Large intestine (tissue), 3 donors: ENCODE results near the gene GPER1. TPM values are rescaled to one million over a fixed set of nuclear protein-coding genes. Genes with fewer than 3 reads are reported as not detected.
A peak's percentile ranks its signal among the peaks of the same experiment; 100 is the strongest.
"Not testable (repeated sequence)": the region's sequence is repeated elsewhere in the genome, so short reads cannot be mapped to it uniquely, and the experiment has no call there.

Source experiments
- DNase-seq, 2 donors: peaks; one replicate each; pipeline versions ENCODE4 v3.0.0 to v3.0.0-alpha.2; 2013
- H3K27ac ChIP-seq: one replicate; pipeline ENCODE4 v1.5.1; 2013; ENCODE audit warnings: low read length
- H3K27me3 ChIP-seq: 2 replicates; pipeline ENCODE4 v1.6.1; 2013; ENCODE audit warnings: low read length; ENCODE audit not compliant: control insufficient read depth, insufficient read depth
- H3K36me3 ChIP-seq: 2 replicates; pipeline ENCODE4 v1.6.1; 2013; ENCODE audit warnings: low read length; ENCODE audit not compliant: control insufficient read depth, insufficient read depth
- H3K4me1 ChIP-seq: one replicate; pipeline ENCODE4 v1.6.1; 2013; ENCODE audit warnings: low read length; ENCODE audit not compliant: control insufficient read depth, insufficient read depth
- H3K4me3 ChIP-seq: one replicate; pipeline ENCODE4 v1.5.1; 2013; ENCODE audit warnings: low read length
- H3K9me3 ChIP-seq: one replicate; pipeline ENCODE4 v1.6.1; 2013; ENCODE audit warnings: mild to moderate bottlenecking, low read depth, low read length, moderate library complexity; ENCODE audit not compliant: control insufficient read depth
- WGBS: methylation state at CpG from one replicate; pipeline ENCODE4 v1.1.5; 2013; ENCODE audit warnings: low lambda C conversion rate; ENCODE audit not compliant: insufficient coverage; 5-methylcytosine and 5-hydroxymethylcytosine counted together
- polyA plus RNA-seq: library from polyadenylated mRNA; unstranded; fragments of 120-200 nt; gene quantifications from one replicate; pipeline ENCODE4 v1.2.1, GENCODE V29; 2013

GPER1 gene
- polyA plus RNA-seq, 1 donor: 1.1 TPM

- Histone ChIP-seq H3K27me3 (no peaks in the 10 kb centered on the region), H3K4me1 (no peaks in the 10 kb centered on the region), H3K4me3 (no peak overlapping the region), H3K36me3 (peaks cover 5% of the 10 kb centered on the region), H3K27ac (no peak overlapping the region), H3K9me3 (no peaks in the 10 kb centered on the region)
- DNase-seq: no peak
- 90% methylated on average over 2 of the region's 2 CpGs for WGBS
Measured at GRCh38 chr7:1131471-1132265, 43.8 kb downstream of the GPER1 start.

DNA sequence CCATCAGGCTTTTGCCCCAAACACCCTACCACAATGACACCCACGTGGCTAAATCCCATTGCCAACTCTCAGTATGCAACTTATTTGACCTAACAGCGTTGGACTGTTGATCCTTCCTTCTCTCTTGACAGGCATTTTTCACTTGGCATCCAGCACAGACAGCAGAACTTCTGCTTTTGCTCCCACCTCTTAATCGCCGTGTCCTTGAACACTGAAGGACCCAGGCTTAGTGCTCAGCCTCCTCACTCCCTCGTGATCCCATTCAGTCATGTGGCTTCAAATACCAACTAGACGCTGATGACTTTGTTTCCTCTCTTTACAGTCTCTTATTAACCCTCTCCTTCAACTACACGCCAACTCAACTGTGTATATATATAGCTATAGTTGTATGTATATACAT lies 47.0 kb downstream of the GPER1 start:
- no peak overlapping the region for H3K27ac ChIP-seq

DNA sequence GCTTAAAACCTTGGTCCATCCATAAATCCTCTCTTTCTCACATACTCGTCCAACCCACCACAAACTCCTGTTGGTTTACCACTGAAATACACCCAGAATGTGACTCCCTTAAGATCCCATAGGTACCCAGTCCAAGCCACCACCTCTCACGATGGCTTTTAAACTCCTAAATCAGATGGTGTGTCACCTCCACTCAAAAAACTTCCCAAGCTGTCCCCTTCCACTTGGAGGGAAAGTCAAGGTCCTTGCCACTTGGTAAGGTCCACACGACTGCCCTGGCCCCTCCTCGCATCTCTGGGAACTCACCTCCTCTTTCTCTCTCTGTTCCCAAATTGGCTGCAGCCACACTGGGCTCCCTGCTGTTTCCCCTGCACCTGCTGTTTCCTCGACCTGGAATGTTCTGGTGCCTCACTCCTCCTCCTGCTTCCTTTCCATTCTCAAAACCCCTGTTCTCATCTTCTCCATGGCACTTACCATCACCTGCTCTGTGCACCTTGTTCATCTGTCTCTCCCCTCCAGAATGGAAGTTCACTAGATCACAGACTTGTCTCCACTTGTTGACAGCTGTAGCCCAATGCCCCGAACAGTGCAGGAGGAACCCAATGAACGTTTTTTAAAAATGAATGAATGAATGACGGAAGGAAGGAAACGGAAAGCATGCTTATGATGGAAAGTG lies 49.1 kb downstream of the GPER1 start:
- H3K27ac ChIP-seq: no peak overlapping the region
- peak overlapping the region; percentile 95 for H3K4me3 ChIP-seq
- DNase-seq: peak in 1 of 2 donors; percentile 6
- H3K36me3 ChIP-seq: no peaks in the 10 kb centered on the region
- H3K9me3 ChIP-seq: no peaks in the 10 kb centered on the region
- peaks cover 3% of the 10 kb centered on the region for H3K4me1 ChIP-seq
- no peaks in the 10 kb centered on the region for H3K27me3 ChIP-seq
- WGBS: 50% methylated on average over 2 of the region's 9 CpGs

More for the DNA sequence above, 47.0 kb downstream of the GPER1 start:
- Histone ChIP-seq H3K4me1 (peaks cover 3% of the 10 kb centered on the region), H3K9me3 (no peaks in the 10 kb centered on the region), H3K36me3 (no peaks in the 10 kb centered on the region), H3K4me3 (no peak overlapping the region), H3K27me3 (no peaks in the 10 kb centered on the region)
- no CpG with 5 or more reads among the region's 7 CpGs for WGBS
- no peak for DNase-seq

GRCh38 chr7:1137517-1138167 lies 49.7 kb downstream of the GPER1 start:
- H3K27ac ChIP-seq: no peak overlapping the region
- peaks cover 3% of the 10 kb centered on the region for H3K4me1 ChIP-seq
- H3K27me3 ChIP-seq: no peaks in the 10 kb centered on the region
- peak overlapping the region; percentile 95 for H3K4me3 ChIP-seq
- DNase-seq: no peak
- no CpG with 5 or more reads among the region's 51 CpGs for WGBS
- no peaks in the 10 kb centered on the region for H3K9me3 ChIP-seq
- H3K36me3 ChIP-seq: no peaks in the 10 kb centered on the region

DNA sequence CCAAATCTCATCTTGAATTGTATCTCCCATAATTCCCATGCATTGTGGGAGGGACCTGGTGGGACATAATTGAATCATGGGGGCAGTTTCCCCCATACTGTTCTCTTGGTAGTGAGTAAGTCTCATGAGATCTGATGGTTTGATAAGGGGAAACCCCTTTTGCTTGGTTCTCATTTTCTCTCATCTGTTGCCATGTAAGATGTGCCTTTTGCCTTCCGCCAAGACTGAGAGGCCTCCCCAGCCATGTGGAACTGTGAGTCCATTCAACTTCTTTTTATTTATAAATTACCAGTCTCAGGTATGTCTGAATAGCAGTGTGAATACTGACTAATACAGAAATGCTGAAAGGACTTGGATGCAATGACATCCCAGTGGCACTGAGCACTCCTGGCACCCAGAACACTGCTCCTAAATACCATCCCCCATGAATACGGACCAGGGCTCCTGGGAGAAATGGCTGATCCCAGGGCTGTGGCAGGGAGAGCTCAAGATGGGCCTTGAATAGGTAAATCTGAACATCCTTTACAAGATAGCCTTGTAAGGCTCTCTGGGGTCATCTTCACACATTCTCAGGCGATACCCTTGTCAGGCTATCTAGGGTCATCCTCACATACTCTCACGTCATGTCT lies 52.7 kb downstream of the GPER1 start:
- Histone ChIP-seq H3K36me3 (no peaks in the 10 kb centered on the region), H3K4me3 (no peak overlapping the region), H3K27ac (no peak overlapping the region), H3K4me1 (peaks cover 3% of the 10 kb centered on the region), H3K9me3 (no peaks in the 10 kb centered on the region), H3K27me3 (no peaks in the 10 kb centered on the region)
- 89% methylated on average over 1 of the region's 4 CpGs for WGBS
- no peak for DNase-seq

GRCh38 chr7:1141651-1142050 lies 53.7 kb downstream of the GPER1 start:
- WGBS: no CpG with 5 or more reads among the region's 6 CpGs
- Histone ChIP-seq H3K27ac (no peak overlapping the region), H3K4me1 (peaks cover 3% of the 10 kb centered on the region), H3K36me3 (no peaks in the 10 kb centered on the region), H3K9me3 (no peaks in the 10 kb centered on the region), H3K27me3 (no peaks in the 10 kb centered on the region), H3K4me3 (no peak overlapping the region)
- DNase-seq: no peak

DNA sequence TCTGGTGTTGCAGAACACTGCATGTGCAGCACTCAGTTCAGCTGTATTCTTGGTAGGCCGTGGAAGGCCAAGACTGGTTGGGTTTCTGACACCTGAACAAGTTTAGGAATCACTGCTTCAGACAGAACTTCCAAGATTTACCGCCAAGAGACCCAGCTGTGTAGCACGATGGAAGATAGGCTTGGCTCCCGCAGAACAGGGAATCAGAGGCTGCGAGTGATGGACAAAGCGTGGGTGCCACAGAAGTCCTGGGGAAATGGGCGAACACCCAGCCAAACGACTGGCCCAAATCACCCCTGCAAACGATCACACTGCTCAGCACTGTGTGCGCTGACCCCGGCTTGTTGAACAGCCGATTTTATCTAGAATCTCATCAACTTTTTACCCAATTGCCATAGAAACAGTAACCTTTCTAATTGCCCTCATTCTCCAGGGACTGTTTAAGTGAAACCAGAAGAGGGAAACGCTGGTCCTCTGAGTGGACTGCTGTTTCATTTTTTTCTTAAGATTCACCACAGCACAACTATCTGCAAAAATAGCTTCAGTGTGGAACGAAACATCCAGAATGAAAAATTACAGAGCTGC lies 54.2 kb downstream of the GPER1 start:
- Histone ChIP-seq H3K9me3 (no peaks in the 10 kb centered on the region), H3K27me3 (no peaks in the 10 kb centered on the region), H3K4me3 (no peak overlapping the region), H3K36me3 (no peaks in the 10 kb centered on the region), H3K27ac (no peak overlapping the region), H3K4me1 (peaks cover 3% of the 10 kb centered on the region)
- no peak for DNase-seq
- WGBS: no CpG with 5 or more reads among the region's 14 CpGs

- not testable (repeated sequence) for DNase-seq, H3K9me3 ChIP-seq, H3K27ac ChIP-seq, H3K27me3 ChIP-seq, H3K4me1 ChIP-seq, H3K36me3 ChIP-seq, H3K4me3 ChIP-seq
- WGBS: no CpG with 5 or more reads among the region's 5 CpGs
Measured at GRCh38 chr7:1143031-1143430, 55.1 kb downstream of the GPER1 start.
